Fibroblast of lung (primary cell): ENCODE data around the gene BCL2L14.

Experiments
- CTCF ChIP-seq, 2 donors: IDR thresholded peaks in 1 of 2; conservative IDR thresholded peaks in 1 of 2; 1 replicate in 1 of 2; 2 replicates in 1 of 2; pipeline ENCODE4 v1.5.1; 2011 to 2012; ENCODE audit warnings: low read length in 2 of 2, control low read depth in 1 of 2, inconsistent platforms in 1 of 2, low read depth in 1 of 2, mild to moderate bottlenecking in 1 of 2
- EZH2 ChIP-seq: IDR thresholded peaks from 2 replicates; pipeline ENCODE4 v1.5.1; 2012; ENCODE audit warnings: low read length, control low read depth, mild to moderate bottlenecking; ENCODE audit errors: missing control alignments

DNA sequence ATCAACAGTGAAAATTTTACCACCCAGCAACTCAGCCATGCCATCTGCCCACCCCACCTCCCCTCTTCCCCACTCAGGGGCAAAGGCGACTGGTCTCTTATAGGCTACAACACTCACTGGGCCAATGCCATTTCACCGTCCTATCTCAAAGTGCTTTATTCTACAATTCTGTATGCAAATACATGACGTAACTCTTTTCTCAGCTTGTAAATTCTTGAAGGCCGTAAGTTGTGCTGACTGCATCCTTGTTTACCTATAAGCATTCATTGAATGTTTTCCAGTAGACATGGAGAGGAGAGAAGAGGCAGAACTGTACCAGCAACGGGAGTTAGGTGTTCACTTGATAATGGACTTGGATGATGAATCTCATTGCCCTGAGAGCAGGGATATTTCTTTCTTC is 15.6 kb downstream of the BCL2L14 start:
- TF ChIP-seq CTCF (conservative IDR thresholded peaks at IDR 0.05 in 1 of 2, IDR thresholded peaks at IDR 0.05 in 1 of 2; ENCODE audit: low read depth in 1 of 2, low read length in 2 of 2) (no peak), EZH2 (no peak)
